GM18858 (cell line): ENCODE results near the gene SCAMP2.

Source experiments
- ATAC-seq: cut with Tn5 transposase; IDR thresholded peaks from one replicate; pipeline ENCODE4 v1.9.1; 2021; ENCODE audit not compliant: unreplicated experiment

SCAMP2 gene

GRCh38 chr15:74799255-74799855, 73.8 kb downstream of the SCAMP2 start:
- ATAC-seq = no peak

- ATAC-seq = no peak
Measured at GRCh38 chr15:74798388-74799254, 74.5 kb downstream of the SCAMP2 start.

DNA sequence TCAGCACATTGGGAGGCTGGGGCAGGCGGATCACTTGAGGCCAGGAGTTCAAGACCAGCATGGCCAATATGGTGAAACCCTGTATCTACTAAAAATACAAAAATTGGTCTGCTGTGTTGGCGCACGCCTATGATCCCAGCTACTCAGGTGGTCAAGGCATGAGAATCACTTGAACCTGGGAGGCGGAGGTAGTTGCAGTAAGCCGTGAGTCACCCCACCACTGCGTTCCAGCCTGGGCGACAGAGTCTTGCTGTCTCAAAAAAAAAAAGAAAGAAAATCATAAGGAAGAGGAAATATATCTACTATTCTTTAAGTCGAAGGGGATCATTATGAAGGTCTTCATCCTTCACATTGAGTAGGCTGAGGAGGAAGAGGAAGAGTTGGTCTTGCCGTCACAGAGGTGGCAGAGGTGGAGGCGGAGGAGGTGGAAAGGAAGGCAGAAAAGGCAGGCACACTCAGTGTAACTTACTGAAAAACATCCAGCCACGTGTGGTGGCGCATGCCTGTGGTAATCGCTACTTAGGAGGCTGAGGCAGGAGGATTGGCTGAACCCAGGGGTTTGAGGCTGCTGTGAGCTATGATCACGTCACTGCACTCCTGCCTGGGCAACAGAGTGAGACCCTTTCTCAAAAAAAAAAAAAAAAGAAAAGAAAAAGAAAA, 77.1 kb downstream of the SCAMP2 start:
- ATAC-seq = no peak

- no peak for ATAC-seq
Measured at GRCh38 chr15:74794970-74795349, 78.2 kb downstream of the SCAMP2 start.

DNA sequence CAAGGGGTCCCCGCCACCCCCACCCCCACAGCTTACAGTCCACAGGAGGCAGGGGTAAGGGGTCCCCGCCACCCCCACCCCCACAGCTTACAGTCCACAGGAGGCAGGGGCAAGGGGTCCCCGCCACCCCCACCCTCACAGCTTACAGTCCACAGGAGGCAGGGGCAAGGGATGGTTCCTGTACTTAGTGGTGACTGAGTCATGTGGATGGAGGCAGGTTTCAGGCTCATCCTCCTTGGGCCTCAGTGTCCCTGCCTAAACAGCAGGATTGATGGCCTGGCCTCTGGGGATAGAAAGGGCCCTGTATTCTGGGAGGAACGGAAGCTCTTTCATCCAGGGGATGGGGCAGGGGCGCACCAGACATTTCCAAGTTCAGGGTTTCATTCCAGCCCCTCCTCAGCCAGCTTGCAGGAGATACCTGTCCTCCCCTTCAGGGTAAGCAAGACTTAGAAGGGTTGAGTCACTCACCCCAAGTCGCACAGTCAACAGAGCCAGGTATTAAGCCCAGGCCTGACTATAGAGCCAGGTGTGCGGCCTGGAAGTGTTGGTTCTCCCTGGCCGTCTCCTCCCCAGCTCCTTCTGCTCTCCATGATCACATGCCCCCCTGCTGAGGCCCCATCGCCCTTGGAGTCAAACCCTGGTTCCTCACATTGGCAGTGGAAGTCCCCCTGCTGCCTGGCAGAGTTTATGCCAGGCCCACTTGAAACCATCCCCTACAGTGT, 78.8 kb downstream of the SCAMP2 start:
- no peak for ATAC-seq
